Mesangial cell (primary cell): Measurements from ENCODE around the gene CREB5. TPM values are rescaled to one million over a fixed set of nuclear protein-coding genes. Genes with fewer than 3 reads are reported as not detected.

Experiments
- total RNA-seq: library from RNA; depleted of rRNA; stranded (reverse); fragments of >200 nt; gene quantifications from 2 replicates; pipeline ENCODE4 v1.2.3, GENCODE V29; 2015

CREB5 gene
- 14.7 and 22.2 TPM in 2 replicates for total RNA-seq

GRCh38 chr7:28411876-28412662 lies at the start of gene CREB5:
Gene CREB5, plus strand, starts transcription at chr7:28412518. Its CDS starts 397 bp downstream, at chr7:28412915.

Other genes with a start within 250 kb of the CREB5 start
- gene JAZF1, start 231.7 kb upstream of the CREB5 start, total RNA-seq = 3.9 and 4.4 TPM in 2 replicates